Measurements from ENCODE around the gene ZNF44.

ZNF44 gene

DNA sequence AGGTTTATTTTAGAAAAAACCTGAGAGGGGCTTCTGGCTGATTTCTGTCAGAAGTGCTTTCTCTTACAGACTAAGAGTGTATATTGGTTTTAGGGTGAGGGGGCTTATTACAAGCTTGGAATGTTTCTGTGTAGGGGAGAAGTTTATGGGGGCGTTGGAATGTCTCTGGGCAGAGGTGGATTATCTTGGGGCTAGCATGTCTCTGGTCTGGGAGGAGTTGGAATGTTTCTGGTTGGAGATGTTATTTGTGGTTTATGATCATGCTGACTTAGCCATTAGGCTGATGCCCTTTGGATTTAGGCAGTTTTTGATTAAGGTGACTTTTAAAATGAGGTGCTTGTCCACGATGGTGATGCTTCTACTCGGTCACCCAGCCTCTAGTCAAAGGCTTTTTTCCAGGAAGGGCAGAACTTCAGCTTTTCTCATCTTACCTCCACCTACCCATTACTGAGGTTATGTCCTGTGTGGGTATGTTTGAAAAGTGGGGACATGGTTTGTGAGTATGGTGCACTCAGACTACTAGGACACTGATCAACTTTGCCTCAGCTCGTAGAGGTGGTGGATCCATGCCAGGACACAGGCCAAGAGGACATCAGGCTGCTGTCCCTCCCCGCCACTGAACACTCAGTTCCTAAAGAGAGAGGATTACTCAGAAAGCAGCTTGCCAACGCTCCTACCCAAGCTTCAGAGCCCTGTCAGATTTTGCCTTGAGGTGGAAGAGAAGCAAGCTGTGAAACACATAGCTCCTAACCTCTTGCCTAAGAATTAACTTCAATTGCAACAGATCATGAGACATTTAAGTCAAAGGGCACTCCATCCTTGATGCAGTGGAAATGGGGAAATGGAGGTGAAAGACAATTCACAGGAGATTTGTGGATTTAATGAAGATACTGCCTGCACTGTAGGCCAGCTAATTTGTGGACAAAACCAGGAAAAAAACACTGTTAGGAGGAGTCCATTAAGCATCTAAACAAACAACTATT, 63.6 kb downstream of the ZNF44 start:
- H3K27me3 Mint-ChIP-seq = no peaks in the 10 kb centered on the region
- no peak overlapping the region for H3K27ac Mint-ChIP-seq
- CTCF ChIA-PET = no interaction called here
- H3K36me3 Mint-ChIP-seq = peaks cover 6% of the 10 kb centered on the region
- no peaks in the 10 kb centered on the region for H3K4me1 Mint-ChIP-seq
- peaks cover 58% of the 10 kb centered on the region for H3K9me3 Mint-ChIP-seq
- H3K4me3 Mint-ChIP-seq = no peak overlapping the region
- DNase-seq = no peak

DNA sequence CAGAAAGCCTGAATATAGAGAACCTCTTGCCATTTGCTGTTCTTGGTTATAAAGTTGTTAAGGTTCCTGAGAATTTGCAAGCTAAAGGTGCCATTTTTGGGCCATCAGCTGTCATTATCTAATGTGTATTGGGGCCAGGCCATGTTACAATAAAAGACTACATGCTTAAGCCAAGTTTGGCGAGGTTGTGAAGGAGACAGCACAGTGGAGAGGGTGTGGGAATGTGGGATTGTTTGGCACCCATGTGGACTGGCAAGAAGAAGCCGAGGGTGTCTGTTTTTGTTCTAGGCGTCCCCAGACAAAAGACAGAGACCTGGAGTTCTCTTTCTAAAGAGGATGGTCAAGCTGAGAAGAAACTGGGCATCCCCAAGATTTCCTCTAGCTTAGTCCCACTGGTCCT, 64.7 kb downstream of the ZNF44 start:
- Mint-ChIP-seq H3K36me3 (peaks cover 6% of the 10 kb centered on the region), H3K27ac (no peak overlapping the region)

DNA sequence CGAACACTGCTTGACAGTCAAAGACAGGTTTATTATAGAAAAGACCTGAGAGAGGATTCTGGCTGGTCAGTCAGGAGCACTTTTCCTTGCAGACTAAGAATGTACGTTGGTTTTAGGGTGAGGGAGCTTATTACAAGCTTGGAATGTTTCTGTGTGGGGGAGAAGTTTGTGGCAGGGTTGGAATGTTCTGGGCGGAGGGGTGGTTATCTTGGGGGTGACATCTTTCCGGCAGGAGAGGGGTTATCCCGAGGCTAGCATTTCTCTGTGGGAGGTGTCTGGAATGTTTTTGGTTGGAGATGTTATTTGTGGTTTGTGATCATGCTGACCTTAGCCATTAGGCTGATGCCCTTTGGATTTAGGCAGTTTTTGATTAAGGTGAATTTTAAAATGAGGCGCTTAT, 70.0 kb downstream of the ZNF44 start:
- H3K36me3 Mint-ChIP-seq = peaks cover 7% of the 10 kb centered on the region
- H3K9me3 Mint-ChIP-seq = peaks cover 32% of the 10 kb centered on the region
- CTCF ChIA-PET = no interaction called here
- H3K27me3 Mint-ChIP-seq = no peaks in the 10 kb centered on the region
- H3K4me3 Mint-ChIP-seq = no peak overlapping the region
- H3K27ac Mint-ChIP-seq = no peak overlapping the region
- DNase-seq = no peak
- H3K4me1 Mint-ChIP-seq = no peaks in the 10 kb centered on the region

More for the DNA sequence above, 64.7 kb downstream of the ZNF44 start:
- Mint-ChIP-seq H3K27me3 (no peaks in the 10 kb centered on the region), H3K4me3 (no peak overlapping the region), H3K9me3 (peaks cover 55% of the 10 kb centered on the region), H3K4me1 (no peaks in the 10 kb centered on the region)
- CTCF ChIA-PET = no interaction called here
- no peak for DNase-seq

DNA sequence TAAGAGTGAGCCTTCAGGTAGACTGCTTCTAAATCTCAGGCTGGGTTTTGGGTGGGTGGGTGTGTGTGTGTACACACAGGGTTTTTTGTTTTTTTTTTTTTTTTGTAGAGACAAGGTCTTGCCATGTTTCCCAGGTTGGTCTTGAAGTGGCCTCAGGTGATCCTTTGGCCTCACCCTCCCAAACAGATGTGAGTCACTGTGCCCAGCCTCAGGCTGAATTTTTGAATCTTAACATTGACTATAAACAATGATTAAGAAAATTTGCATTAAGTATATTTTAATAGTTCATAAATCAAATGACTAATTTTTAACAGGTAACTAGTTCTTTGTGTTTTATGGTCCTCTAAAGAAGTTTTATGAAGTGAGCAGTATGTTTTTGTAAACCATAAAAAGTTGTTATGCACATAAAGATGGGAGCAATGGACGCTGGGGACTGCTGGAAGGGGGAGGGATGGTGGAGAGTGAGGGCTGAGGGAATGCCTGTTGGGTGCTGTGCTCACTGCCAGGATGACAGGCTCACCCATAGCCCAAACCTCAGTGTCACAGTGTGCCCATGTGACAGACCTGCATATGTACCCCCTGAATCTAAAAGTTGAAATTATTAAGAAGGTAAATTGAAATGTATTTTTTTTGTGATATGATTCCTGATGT, 71.6 kb downstream of the ZNF44 start:
- no peaks in the 10 kb centered on the region for H3K27me3 Mint-ChIP-seq
- H3K4me3 Mint-ChIP-seq = no peak overlapping the region
- no peaks in the 10 kb centered on the region for H3K4me1 Mint-ChIP-seq
- H3K27ac Mint-ChIP-seq = no peak overlapping the region
- H3K36me3 Mint-ChIP-seq = peaks cover 11% of the 10 kb centered on the region
- peaks cover 37% of the 10 kb centered on the region for H3K9me3 Mint-ChIP-seq
- CTCF ChIA-PET = interaction anchor here (0.7 kb wide), 1 partner anchor 424 kb away, joined by 3 read pairs; no protein-coding TSS in a partner anchor
- no peak for DNase-seq
